Stimulated activated CD8-positive, alpha-beta memory T cell treated with anti-CD3 and anti-CD28 coated beads, Interleukin-2, amount 100 ng/mL, for 1 hour (primary cell): ENCODE results near the gene MMP24.
A peak's percentile ranks its signal among the peaks of the same experiment; 100 is the strongest.
"Not testable (repeated sequence)": the region's sequence is repeated elsewhere in the genome, so short reads cannot be mapped to it uniquely, and the experiment has no call there.

Experiments used
- DNase-seq, 2 donors: peaks; one replicate each; pipeline ENCODE4 v3.0.0-alpha.2; 2020; ENCODE audit warnings: low read depth in 2 of 2

Gene MMP24

GRCh38 chr20:35216541-35216940, 9.9 kb upstream of the MMP24 start:
- no peak for DNase-seq

- no peak for DNase-seq
Observed at GRCh38 chr20:35223941-35224340, 2.5 kb upstream of the MMP24 start.

- DNase-seq, result no peak
Observed at GRCh38 chr20:35224536-35224935, 2.0 kb upstream of the MMP24 start.

- no peak for DNase-seq
Observed at GRCh38 chr20:35225319-35226125, 968 bp upstream of the MMP24 start.

- peak in 1 of 2 donors; percentile 7 for DNase-seq
Observed at GRCh38 chr20:35226884-35227681, 593 bp downstream of the MMP24 start.

- DNase-seq, result no peak
Observed at GRCh38 chr20:35232575-35232974, 6.1 kb downstream of the MMP24 start.

- DNase-seq, result no peak
Observed at GRCh38 chr20:35235881-35236280, 9.4 kb downstream of the MMP24 start.

GRCh38 chr20:35237486-35237885, 11.0 kb downstream of the MMP24 start:
- no peak for DNase-seq

- DNase-seq, result no peak
Observed at GRCh38 chr20:35238170-35238569, 11.7 kb downstream of the MMP24 start.

- DNase-seq, result no peak
Observed at GRCh38 chr20:35238735-35239134, 12.2 kb downstream of the MMP24 start.

GRCh38 chr20:35240083-35240810, 13.8 kb downstream of the MMP24 start:
- no peak for DNase-seq

GRCh38 chr20:35240811-35241293, 14.4 kb downstream of the MMP24 start:
- no peak for DNase-seq

- no peak for DNase-seq
Observed at GRCh38 chr20:35243317-35243716, 16.8 kb downstream of the MMP24 start.

- DNase-seq, result no peak
Observed at GRCh38 chr20:35243986-35244385, 17.5 kb downstream of the MMP24 start.

- no peak for DNase-seq
Observed at GRCh38 chr20:35246723-35247122, 20.2 kb downstream of the MMP24 start.

GRCh38 chr20:35248641-35249475, 22.4 kb downstream of the MMP24 start:
- DNase-seq, result no peak

- DNase-seq, result no peak
Observed at GRCh38 chr20:35251613-35251940, 25.1 kb downstream of the MMP24 start.

GRCh38 chr20:35252037-35252461, 25.6 kb downstream of the MMP24 start:
- DNase-seq, result no peak

- not testable (repeated sequence) for DNase-seq
Observed at GRCh38 chr20:35252598-35252997, 26.1 kb downstream of the MMP24 start.

GRCh38 chr20:35253010-35253409, 26.5 kb downstream of the MMP24 start:
- no peak for DNase-seq

- DNase-seq, result no peak
Observed at GRCh38 chr20:35254448-35254999, 28.0 kb downstream of the MMP24 start.
